ENCODE results near the gene DNAJC18. TPM values are rescaled to one million over a fixed set of nuclear protein-coding genes. Genes with fewer than 3 reads are reported as not detected.
A peak's percentile ranks its signal among the peaks of the same experiment; 100 is the strongest.
"Not testable (repeated sequence)": the region's sequence is repeated elsewhere in the genome, so short reads cannot be mapped to it uniquely, and the experiment has no call there.

The DNAJC18 gene
- total RNA-seq, 1 donor from 2014 or later, result 36.3 TPM

DNA sequence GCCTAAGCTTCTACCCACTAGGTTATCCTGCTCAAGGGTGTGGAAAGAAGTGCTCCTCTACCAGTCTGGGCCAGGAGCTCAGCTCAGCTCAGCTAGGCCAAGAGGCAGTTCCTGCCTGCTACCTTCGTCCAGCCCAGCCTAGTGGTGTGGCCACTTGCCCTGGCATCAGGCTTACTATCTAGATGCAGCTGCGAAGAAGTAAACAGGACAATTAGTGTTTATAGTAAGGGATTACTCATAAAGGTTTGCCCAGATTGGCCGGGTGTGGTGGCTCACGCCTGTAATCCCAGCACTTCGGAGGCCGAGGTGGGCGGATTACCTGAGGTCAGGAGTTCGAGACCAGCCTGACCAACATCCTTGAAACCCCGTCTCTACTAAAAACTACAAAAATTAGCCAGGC is 22.7 kb downstream of the DNAJC18 start:
- H3K4me1 Mint-ChIP-seq (ENCODE audit: low read depth), result peaks cover 64% of the 10 kb centered on the region
- intact Hi-C loops (cut with micrococcal nuclease), result loop anchor here (10.0 kb wide), 1 partner anchor 328 kb away; no protein-coding TSS in a partner anchor
- H3K4me3 Mint-ChIP-seq, result no peak overlapping the region
- H3K9me3 Mint-ChIP-seq, result no peaks in the 10 kb centered on the region
- peaks cover 46% of the 10 kb centered on the region for H3K36me3 Mint-ChIP-seq (ENCODE audit: low read depth)
- peak overlapping the region; percentile 94 for H3K27ac Mint-ChIP-seq
- no peaks in the 10 kb centered on the region for H3K27me3 Mint-ChIP-seq (ENCODE audit: insufficient read depth)
- no peak for DNase-seq (ENCODE audit: low spot score)

DNA sequence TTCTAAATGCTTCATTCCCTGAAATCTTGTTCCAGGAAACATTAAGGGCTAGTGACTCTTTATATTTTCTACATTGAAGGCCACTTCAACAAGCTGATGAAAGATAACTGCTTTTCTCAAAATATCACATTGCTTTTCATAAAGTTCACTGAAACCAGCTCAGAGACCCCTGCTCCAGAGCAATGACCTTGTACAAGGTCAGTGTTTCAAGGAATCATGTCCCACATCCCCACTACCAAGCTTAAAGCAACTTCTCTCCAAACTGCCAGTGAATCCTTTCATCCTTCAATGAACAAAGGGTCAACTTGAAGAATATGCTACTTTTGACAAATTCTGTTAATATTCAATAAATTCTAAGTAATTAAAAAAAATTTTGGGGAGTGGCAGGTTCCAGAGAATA is 23.5 kb downstream of the DNAJC18 start:
- H3K27ac Mint-ChIP-seq, result peak overlapping the region; percentile 94
- no peaks in the 10 kb centered on the region for H3K9me3 Mint-ChIP-seq
- DNase-seq (ENCODE audit: low spot score), result no peak
- H3K4me1 Mint-ChIP-seq (ENCODE audit: low read depth), result peaks cover 69% of the 10 kb centered on the region
- H3K4me3 Mint-ChIP-seq, result peak overlapping the region; percentile 73
- peaks cover 46% of the 10 kb centered on the region for H3K36me3 Mint-ChIP-seq (ENCODE audit: low read depth)
- no peaks in the 10 kb centered on the region for H3K27me3 Mint-ChIP-seq (ENCODE audit: insufficient read depth)
- intact Hi-C loops (cut with micrococcal nuclease), result loop anchor here (1.0 to 10.0 kb wide), 10 partner anchors 12 to 329 kb away; partner anchors contain the start of genes DNAJC18, SPATA24 and UBE2D2

DNA sequence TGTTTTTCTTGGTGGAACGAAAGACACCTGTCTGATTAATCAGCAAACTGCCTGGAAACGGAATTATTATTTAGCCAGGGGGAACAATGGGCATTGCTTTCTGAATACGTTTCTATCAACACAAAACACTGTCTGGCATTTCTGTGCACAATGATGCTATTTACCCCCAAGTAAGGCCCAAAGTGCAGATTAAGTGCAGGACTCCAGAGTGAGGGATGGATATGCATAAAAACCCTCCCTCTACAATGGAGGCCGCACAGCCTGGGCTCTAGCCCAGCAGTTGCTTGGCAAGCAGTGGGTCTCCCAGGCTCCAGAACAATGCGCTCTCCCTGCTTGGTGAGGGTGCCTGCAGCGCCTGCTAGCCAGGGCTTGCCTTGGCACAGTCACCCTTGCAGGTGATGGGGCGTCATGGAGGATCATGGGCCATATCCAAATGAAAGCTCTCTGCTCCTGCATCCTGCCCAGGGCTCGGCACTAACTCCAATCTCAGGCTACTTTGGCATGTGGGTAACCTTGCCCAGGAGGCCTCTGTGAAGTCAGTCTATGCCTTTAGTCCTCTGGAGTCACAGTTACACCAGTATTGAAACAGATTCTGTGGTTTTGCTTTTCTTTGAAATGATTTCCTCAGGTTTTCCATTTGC is 24.0 kb downstream of the DNAJC18 start:
- Mint-ChIP-seq H3K27ac (peak overlapping the region; percentile 94), H3K27me3 (ENCODE audit: insufficient read depth) (no peaks in the 10 kb centered on the region), H3K9me3 (no peaks in the 10 kb centered on the region), H3K36me3 (ENCODE audit: low read depth) (peaks cover 44% of the 10 kb centered on the region), H3K4me1 (ENCODE audit: low read depth) (peaks cover 69% of the 10 kb centered on the region), H3K4me3 (peak overlapping the region; percentile 73)
- no peak for DNase-seq (ENCODE audit: low spot score)
- intact Hi-C loops (cut with micrococcal nuclease), result loop anchor here (1.0 to 10.0 kb wide), 10 partner anchors 11 to 329 kb away; partner anchors contain the start of genes DNAJC18, SPATA24 and UBE2D2

DNA sequence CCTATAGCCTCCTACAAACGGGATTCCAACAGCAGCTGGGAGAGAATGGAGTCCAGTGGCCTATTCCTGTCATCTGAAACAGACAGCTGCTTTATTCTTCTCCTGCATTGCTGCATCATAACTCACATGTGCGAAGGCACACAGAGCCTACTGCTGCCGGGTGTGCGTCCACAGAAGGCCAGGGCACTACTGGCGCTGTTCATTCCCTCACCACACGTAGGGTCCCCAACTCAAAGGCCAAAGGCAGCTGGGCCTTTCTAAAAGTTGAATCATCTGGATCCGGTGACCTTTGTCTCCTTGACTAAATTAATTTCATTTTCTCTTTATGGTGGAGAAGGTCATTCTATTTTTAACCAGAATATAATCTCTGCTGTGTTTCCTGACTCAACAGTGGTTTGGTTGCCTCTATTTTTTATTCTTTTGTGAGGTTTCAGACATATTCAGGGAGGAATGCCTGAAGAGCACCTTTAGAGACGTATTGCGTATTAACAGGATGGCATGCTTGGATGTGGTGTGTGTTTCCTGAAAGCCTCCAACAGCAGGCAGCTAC is 24.7 kb downstream of the DNAJC18 start:
- Mint-ChIP-seq H3K27ac (peak overlapping the region; percentile 94), H3K4me3 (peak overlapping the region; percentile 73), H3K27me3 (ENCODE audit: insufficient read depth) (no peaks in the 10 kb centered on the region), H3K9me3 (no peaks in the 10 kb centered on the region), H3K36me3 (ENCODE audit: low read depth) (peaks cover 41% of the 10 kb centered on the region), H3K4me1 (ENCODE audit: low read depth) (peaks cover 72% of the 10 kb centered on the region)
- DNase-seq (ENCODE audit: low spot score), result no peak
- intact Hi-C loops (cut with micrococcal nuclease), result loop anchor here (1.0 to 10.0 kb wide), 10 partner anchors 10 to 330 kb away; partner anchors contain the start of genes DNAJC18, SPATA24 and UBE2D2

DNA sequence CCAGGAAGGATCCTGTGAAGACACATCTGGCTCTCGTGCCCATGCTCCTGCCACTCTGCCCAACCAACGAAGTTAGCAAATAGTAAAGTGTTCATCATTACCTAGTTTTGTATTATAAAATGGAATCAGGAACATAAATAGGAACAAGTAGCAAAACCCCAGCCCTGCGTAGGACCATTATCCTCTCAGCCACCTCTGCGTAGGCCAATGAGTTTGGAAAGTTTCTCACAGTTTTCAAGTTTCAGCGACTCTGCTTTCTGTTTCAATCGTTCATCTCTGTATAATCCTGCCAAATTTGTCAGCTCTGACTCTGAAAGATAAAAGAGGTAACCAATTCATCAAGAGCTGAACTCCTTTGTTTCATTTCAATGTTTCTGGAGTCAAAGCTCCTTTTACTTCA is 25.4 kb downstream of the DNAJC18 start:
- DNase-seq (ENCODE audit: low spot score), result no peak
- Mint-ChIP-seq H3K27me3 (ENCODE audit: insufficient read depth) (no peaks in the 10 kb centered on the region), H3K9me3 (no peaks in the 10 kb centered on the region), H3K4me3 (peak overlapping the region; percentile 61), H3K36me3 (ENCODE audit: low read depth) (peaks cover 37% of the 10 kb centered on the region), H3K4me1 (ENCODE audit: low read depth) (peaks cover 73% of the 10 kb centered on the region), H3K27ac (peak overlapping the region; percentile 94)
- intact Hi-C loops (cut with micrococcal nuclease), result loop anchor here (2.0 to 10.0 kb wide), 3 partner anchors 99 to 331 kb away; no protein-coding TSS in a partner anchor

DNA sequence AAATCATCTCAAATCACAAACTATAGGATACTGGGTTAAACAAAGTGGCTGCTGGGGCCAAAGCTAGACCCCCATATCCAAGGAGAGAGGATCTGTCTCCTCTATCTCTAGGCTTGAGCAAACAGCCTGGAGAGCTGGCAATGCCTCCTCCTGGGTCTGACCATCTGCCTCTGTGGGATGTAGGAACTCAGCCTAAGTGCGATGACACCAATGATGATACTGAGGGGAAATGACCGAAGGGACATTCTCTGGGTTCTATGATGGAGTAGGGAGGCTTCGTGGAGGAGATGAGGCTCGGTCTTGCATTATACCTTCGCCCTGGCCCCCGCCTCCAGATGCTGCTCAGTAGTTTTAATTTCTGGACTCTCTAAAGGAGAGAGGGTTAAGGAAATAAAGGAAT is 26.2 kb downstream of the DNAJC18 start:
- Mint-ChIP-seq H3K27ac (peak overlapping the region; percentile 94), H3K4me3 (no peak overlapping the region), H3K4me1 (ENCODE audit: low read depth) (peaks cover 66% of the 10 kb centered on the region), H3K9me3 (no peaks in the 10 kb centered on the region), H3K36me3 (ENCODE audit: low read depth) (peaks cover 30% of the 10 kb centered on the region), H3K27me3 (ENCODE audit: insufficient read depth) (no peaks in the 10 kb centered on the region)
- intact Hi-C loops (cut with micrococcal nuclease), result loop anchor here (10.0 kb wide), 1 partner anchor 332 kb away; no protein-coding TSS in a partner anchor
- DNase-seq (ENCODE audit: low spot score), result no peak

DNA sequence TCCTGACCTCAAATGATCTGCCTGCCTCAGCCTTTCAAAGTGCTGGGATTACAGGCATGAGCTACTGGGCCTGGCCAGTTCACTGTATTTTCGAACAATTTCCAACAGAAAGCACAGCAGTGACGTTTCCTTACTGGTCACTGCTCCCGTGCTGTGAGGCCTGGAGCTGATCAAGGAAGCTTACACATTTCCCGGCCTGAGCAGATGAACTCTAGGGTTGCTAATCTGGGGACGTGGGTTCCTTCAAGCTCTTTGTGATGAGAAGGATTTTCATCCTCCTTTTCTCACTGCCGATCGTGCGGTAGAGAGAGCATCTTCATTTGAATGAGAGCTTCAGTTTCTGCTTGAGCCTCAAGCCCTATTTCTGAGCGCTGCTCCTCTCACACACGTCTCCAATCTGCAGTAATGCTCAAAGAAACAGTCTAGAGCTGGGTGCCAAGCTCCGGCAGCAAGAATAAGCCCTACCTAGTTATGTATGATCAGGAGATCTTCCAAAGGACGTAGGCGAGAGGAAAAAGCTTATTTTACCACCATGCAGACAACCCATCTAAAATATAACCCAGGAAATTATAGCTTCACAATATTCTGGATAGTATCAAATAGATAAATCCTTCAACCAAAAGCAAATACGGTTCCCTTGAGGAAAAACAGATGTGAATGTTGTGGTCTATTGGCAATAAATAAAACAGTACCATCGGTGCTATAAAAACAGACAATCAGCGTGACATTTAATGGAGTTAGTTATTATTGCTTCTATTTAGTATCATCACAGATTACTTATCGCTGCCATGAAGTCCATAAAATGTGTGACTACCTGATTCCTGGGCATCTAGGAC is 28.1 kb downstream of the DNAJC18 start:
- peaks cover 67% of the 10 kb centered on the region for H3K4me1 Mint-ChIP-seq (ENCODE audit: low read depth)
- no peak for DNase-seq (ENCODE audit: low spot score)
- no peak overlapping the region for H3K4me3 Mint-ChIP-seq
- no peak overlapping the region for H3K27ac Mint-ChIP-seq
- intact Hi-C loops (cut with micrococcal nuclease), result loop anchor here (10.0 kb wide), 1 partner anchor 334 kb away; no protein-coding TSS in a partner anchor
- no peaks in the 10 kb centered on the region for H3K27me3 Mint-ChIP-seq (ENCODE audit: insufficient read depth)
- H3K36me3 Mint-ChIP-seq (ENCODE audit: low read depth), result peaks cover 30% of the 10 kb centered on the region
- no peaks in the 10 kb centered on the region for H3K9me3 Mint-ChIP-seq

DNA sequence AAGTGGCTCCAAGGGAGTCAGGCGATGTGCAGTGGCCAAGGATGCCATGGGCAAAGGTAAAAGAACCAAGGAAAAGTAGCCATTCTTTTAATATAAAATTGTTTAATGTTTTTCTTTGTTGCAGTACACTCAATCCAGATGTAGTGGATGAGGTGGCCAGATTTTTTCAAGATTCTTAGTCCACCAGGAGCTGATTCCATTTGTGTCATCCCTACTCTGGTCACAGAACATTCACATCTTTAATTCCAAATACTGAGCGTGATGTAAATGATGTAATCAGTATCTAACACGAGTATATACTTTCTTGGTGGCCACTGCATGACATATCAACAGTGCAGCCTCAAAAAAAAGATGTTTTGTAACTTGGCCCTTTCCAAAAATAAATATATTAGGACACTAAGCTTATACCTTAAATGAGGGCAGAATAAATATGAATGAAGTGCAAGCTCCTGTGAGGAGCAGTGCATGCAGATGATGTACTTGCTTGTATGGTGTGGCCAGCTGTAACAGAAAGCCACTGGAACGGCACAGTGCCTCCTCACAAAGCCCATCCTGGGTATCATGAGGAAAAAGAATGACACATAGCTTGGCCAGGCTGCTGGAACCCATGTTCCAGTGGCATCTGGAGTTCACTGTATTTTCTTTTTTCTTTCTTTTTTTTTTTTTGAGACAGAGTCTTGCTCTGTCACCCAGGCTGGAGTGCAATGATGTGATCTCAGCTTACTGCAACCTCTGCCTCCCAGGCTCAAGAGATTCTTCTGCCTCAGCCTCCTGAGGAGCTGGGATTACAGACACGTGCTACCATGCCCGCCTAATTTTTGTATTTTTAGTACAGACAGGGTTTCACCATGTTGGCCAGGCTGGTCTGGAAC is 29.0 kb downstream of the DNAJC18 start:
- intact Hi-C loops (cut with micrococcal nuclease), result loop anchor here (10.0 kb wide), 1 partner anchor 334 kb away; no protein-coding TSS in a partner anchor
- no peak overlapping the region for H3K4me3 Mint-ChIP-seq

DNA sequence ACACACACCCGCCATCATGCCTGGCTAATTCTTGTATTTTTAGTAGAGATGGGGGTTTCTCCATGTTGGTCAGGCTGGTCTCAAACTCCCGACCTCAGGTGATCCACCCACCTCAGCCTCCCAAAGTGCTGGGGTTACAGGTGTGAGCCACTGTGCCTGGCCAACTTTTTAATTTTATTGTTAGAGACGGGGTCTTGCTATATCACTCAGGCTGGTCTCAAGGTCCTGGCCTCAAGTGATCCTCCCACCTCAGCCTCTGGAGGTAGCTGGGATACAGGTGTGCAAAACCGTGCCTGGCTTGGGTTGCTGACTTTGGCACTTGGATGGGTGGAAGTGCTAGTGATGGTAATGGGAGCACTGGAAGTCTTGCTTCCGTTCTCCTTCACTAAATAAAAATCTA is 30.2 kb downstream of the DNAJC18 start:
- H3K9me3 Mint-ChIP-seq; H3K27ac Mint-ChIP-seq; H3K4me3 Mint-ChIP-seq; DNase-seq (ENCODE audit: low spot score); H3K27me3 Mint-ChIP-seq (ENCODE audit: insufficient read depth); intact Hi-C loops (cut with micrococcal nuclease): not testable (repeated sequence)
- peaks cover 53% of the 10 kb centered on the region for H3K4me1 Mint-ChIP-seq (ENCODE audit: low read depth)
- peaks cover 25% of the 10 kb centered on the region for H3K36me3 Mint-ChIP-seq (ENCODE audit: low read depth)

More for the DNA sequence above, 29.0 kb downstream of the DNAJC18 start:
- Mint-ChIP-seq H3K27ac (no peak overlapping the region), H3K36me3 (ENCODE audit: low read depth) (peaks cover 30% of the 10 kb centered on the region), H3K4me1 (ENCODE audit: low read depth) (peaks cover 58% of the 10 kb centered on the region), H3K27me3 (ENCODE audit: insufficient read depth) (no peaks in the 10 kb centered on the region), H3K9me3 (no peaks in the 10 kb centered on the region)
- no peak for DNase-seq (ENCODE audit: low spot score)

DNA sequence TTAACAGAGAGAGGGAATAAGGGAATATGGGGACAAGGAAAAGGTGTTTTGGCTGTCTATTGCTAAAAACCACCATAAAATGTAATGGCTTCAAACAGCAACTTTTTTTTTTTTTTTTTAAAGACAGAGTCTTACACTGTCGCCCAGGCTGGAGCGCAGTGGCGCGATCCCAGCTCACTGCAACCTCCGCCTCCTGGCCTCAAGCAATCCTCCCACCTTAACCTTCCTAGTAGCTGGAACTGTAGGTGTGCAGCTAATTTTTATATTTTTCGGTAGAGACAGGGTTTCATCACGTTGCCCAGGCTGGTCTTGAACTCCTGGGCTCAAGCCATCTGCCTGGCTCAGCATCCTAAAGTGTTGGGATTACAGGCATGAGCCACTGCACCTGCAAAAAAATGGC is 31.1 kb downstream of the DNAJC18 start:
- H3K27me3 Mint-ChIP-seq (ENCODE audit: insufficient read depth), result no peaks in the 10 kb centered on the region
- peaks cover 17% of the 10 kb centered on the region for H3K36me3 Mint-ChIP-seq (ENCODE audit: low read depth)
- no peak for DNase-seq (ENCODE audit: low spot score)
- no peak overlapping the region for H3K27ac Mint-ChIP-seq
- peaks cover 53% of the 10 kb centered on the region for H3K4me1 Mint-ChIP-seq (ENCODE audit: low read depth)
- intact Hi-C loops (cut with micrococcal nuclease), result no loop called here
- no peak overlapping the region for H3K4me3 Mint-ChIP-seq
- H3K9me3 Mint-ChIP-seq, result no peaks in the 10 kb centered on the region

DNA sequence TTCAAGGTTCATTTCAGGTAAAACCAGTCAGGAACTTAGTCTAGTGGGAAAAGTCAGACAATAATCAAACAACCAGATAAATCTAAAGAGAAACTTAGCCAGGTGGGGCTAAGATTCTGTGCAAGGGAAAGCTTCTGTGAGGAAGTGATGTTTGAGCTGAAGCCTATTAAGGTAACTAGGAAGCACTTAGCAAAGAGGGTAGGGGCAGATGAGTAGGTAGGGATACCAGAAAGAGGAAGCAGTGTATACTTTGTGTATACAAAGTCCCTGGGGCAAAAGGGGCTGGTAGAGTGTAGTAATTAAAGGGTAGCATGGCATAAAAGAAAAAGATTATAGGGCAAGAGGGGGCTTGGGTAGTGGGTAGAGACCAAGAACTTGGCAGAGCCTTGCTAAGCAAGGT is 31.8 kb downstream of the DNAJC18 start:
- peaks cover 53% of the 10 kb centered on the region for H3K4me1 Mint-ChIP-seq (ENCODE audit: low read depth)
- H3K4me3 Mint-ChIP-seq, result no peak overlapping the region
- intact Hi-C loops (cut with micrococcal nuclease), result no loop called here
- peaks cover 11% of the 10 kb centered on the region for H3K36me3 Mint-ChIP-seq (ENCODE audit: low read depth)
- no peaks in the 10 kb centered on the region for H3K27me3 Mint-ChIP-seq (ENCODE audit: insufficient read depth)
- H3K9me3 Mint-ChIP-seq, result no peaks in the 10 kb centered on the region
- H3K27ac Mint-ChIP-seq, result no peak overlapping the region
- no peak for DNase-seq (ENCODE audit: low spot score)

DNA sequence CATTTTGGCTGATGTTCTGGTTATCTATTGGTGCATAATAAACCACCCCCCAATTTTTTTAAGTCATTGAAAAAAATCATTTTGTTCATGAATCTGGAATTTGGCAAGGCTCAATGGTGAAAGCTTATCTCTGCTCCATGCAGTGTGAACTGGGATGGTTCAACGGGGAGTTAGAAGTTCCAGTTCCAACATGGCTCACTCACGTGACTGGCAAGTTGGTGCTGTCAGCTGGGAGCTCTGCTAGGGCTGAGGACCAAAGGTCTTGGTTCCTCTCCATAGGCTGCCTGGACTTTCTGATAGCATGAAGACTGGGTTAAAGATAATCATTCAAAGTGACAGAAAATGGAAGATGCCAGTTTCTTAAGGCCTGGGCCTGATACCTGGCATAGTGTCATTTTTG is 32.4 kb downstream of the DNAJC18 start:
- intact Hi-C loops (cut with micrococcal nuclease), result no loop called here
- DNase-seq (ENCODE audit: low spot score), result no peak
- H3K4me1 Mint-ChIP-seq (ENCODE audit: low read depth), result peaks cover 52% of the 10 kb centered on the region
- no peaks in the 10 kb centered on the region for H3K27me3 Mint-ChIP-seq (ENCODE audit: insufficient read depth)
- H3K9me3 Mint-ChIP-seq, result no peaks in the 10 kb centered on the region
- H3K36me3 Mint-ChIP-seq (ENCODE audit: low read depth), result peaks cover 6% of the 10 kb centered on the region
- no peak overlapping the region for H3K4me3 Mint-ChIP-seq
- H3K27ac Mint-ChIP-seq, result no peak overlapping the region
